Measurements from ENCODE around the gene ASTN2. TPM values are rescaled to one million over a fixed set of nuclear protein-coding genes. Genes with fewer than 3 reads are reported as not detected.

The ASTN2 gene
- total RNA-seq, 1 experiment from 2014 or later, result 4.8 TPM

- RAD21 ChIA-PET (ENCODE audit: low non-redundant PET in 1 of 2, low total read pairs in 2 of 2, uncharacterized antibody in 2 of 2, unreplicated experiment in 2 of 2), result no interaction called here
- no TSS peak for BruUV-seq (replicated peaks)
- Histone ChIP-seq H3K4me1 (ENCODE audit: control insufficient read depth in 1 of 2, insufficient read depth in 2 of 2, low read length in 2 of 2) (peaks cover 20 to 37% of the 10 kb centered on the region in 2 experiments), H4K20me1 (ENCODE audit: insufficient read depth) (no peaks in the 10 kb centered on the region), H2AFZ (ENCODE audit: low read depth, low read length, poor library complexity, severe bottlenecking) (no peak overlapping the region), H3K27ac (ENCODE audit: low read depth, low read length) (no peak overlapping the region), H3K9me2 (ENCODE audit: insufficient read depth) (no peaks in the 10 kb centered on the region), H3K36me3 (ENCODE audit: control insufficient read depth in 1 of 2, insufficient read depth in 2 of 2, low read length in 2 of 2) (no peaks in the 10 kb centered on the region), H3K4me3 (replicated peaks in 1 of 2; ENCODE audit: low read depth in 1 of 2, low read length in 2 of 2) (no peak overlapping the region), H3K27me3 (ENCODE audit: insufficient read depth, low read length) (no peaks in the 10 kb centered on the region; the same call in 1 of the 2 replicates), H3K4me2 (ENCODE audit: low read length) (peak overlapping the region; percentile 66), H3K9ac (ENCODE audit: low read length) (no peak overlapping the region), H3K79me2 (ENCODE audit: insufficient read depth, low read length) (no peaks in the 10 kb centered on the region), H3K9me3 (ENCODE audit: control insufficient read depth in 1 of 2, insufficient read depth in 1 of 2, low read depth in 1 of 2, low read length in 2 of 2) (no peaks in the 10 kb centered on the region)
- TF ChIP-seq CTCF (IDR thresholded peaks at IDR 0.05 in 2 of 3, conservative IDR thresholded peaks at IDR 0.05 in 1 of 3; ENCODE audit: borderline replicate concordance in 1 of 3, insufficient read depth in 1 of 3, low read depth in 2 of 3, low read length in 2 of 3) (no peak), CEBPB (IDR thresholded peaks at IDR 0.05; ENCODE audit: low read depth) (no peak)
- DNase-seq (ENCODE audit: low read depth, low spot score) (no peak), ATAC-seq (no peak)
- POLR2A ChIA-PET, result no interaction called here
- CTCF ChIA-PET, result no interaction called here
- intact Hi-C loops (cut with micrococcal nuclease), result loop anchor here (5.0 kb wide), 1 partner anchor 46 kb away; no protein-coding TSS in a partner anchor
Measured at GRCh38 chr9:116547729-116548426, 867.0 kb downstream of the ASTN2 start.

GRCh38 chr9:116546711-116547581 is 867.9 kb downstream of the ASTN2 start:
- RAD21 ChIA-PET (ENCODE audit: low non-redundant PET in 1 of 2, low total read pairs in 2 of 2, uncharacterized antibody in 2 of 2, unreplicated experiment in 2 of 2), result no interaction called here
- TF ChIP-seq ZBTB33 (IDR thresholded peaks at IDR 0.05; ENCODE audit: extremely low read depth, insufficient replicate concordance, low read length) (no peak), CEBPB (IDR thresholded peaks at IDR 0.05; ENCODE audit: low read depth) (peak; percentile 70), TCF7L2 (IDR thresholded peaks at IDR 0.05; ENCODE audit: borderline replicate concordance, extremely low read depth, insufficient read depth, insufficient read length) (no peak), MAX (IDR thresholded peaks at IDR 0.05) (no peak), ZNF274 (IDR thresholded peaks at IDR 0.05; ENCODE audit: low read depth, low read length) (no peak), CTCF (IDR thresholded peaks at IDR 0.05 in 2 of 3, conservative IDR thresholded peaks at IDR 0.05 in 1 of 3; ENCODE audit: borderline replicate concordance in 1 of 3, insufficient read depth in 1 of 3, low read depth in 2 of 3, low read length in 2 of 3) (no peak), YY1 (IDR thresholded peaks at IDR 0.05; ENCODE audit: extremely low read depth, insufficient replicate concordance, low read depth, low read length) (no peak)

More at GRCh38 chr9:116546711-116547581, 867.9 kb downstream of the ASTN2 start:
- H3K27ac ChIP-seq (ENCODE audit: low read depth, low read length), result no peak overlapping the region
- H2AFZ ChIP-seq (ENCODE audit: low read depth, low read length, poor library complexity, severe bottlenecking), result no peak overlapping the region
- H3K9me3 ChIP-seq (ENCODE audit: control insufficient read depth in 1 of 2, insufficient read depth in 1 of 2, low read depth in 1 of 2, low read length in 2 of 2), result no peaks in the 10 kb centered on the region
- H3K27me3 ChIP-seq (ENCODE audit: insufficient read depth, low read length), result no peaks in the 10 kb centered on the region; the same call in 1 of the 2 replicates
- BruUV-seq (replicated peaks), result no TSS peak
- intact Hi-C loops (cut with micrococcal nuclease), result loop anchor here (5.0 kb wide), 1 partner anchor 45 kb away; no protein-coding TSS in a partner anchor
- H3K79me2 ChIP-seq (ENCODE audit: insufficient read depth, low read length), result no peaks in the 10 kb centered on the region
- ATAC-seq (no peak), DNase-seq (ENCODE audit: low read depth, low spot score) (no peak)
- no peak overlapping the region for H3K4me3 ChIP-seq (replicated peaks in 1 of 2; ENCODE audit: low read depth in 1 of 2, low read length in 2 of 2)
- H3K4me2 ChIP-seq (ENCODE audit: low read length), result peak overlapping the region; percentile 66
- H3K9ac ChIP-seq (ENCODE audit: low read length), result no peak overlapping the region
- H3K9me2 ChIP-seq (ENCODE audit: insufficient read depth), result no peaks in the 10 kb centered on the region
- ChIA-PET CTCF (no interaction called here), POLR2A (no interaction called here)
- peaks cover 20 to 37% of the 10 kb centered on the region in 2 experiments for H3K4me1 ChIP-seq (ENCODE audit: control insufficient read depth in 1 of 2, insufficient read depth in 2 of 2, low read length in 2 of 2)
- H4K20me1 ChIP-seq (ENCODE audit: insufficient read depth), result no peaks in the 10 kb centered on the region
- no peaks in the 10 kb centered on the region for H3K36me3 ChIP-seq (ENCODE audit: control insufficient read depth in 1 of 2, insufficient read depth in 2 of 2, low read length in 2 of 2)
